SJCRH30 (cell line): Measurements from ENCODE around the gene NUDCD2. TPM values are rescaled to one million over a fixed set of nuclear protein-coding genes. Genes with fewer than 3 reads are reported as not detected.
A peak's percentile ranks its signal among the peaks of the same experiment; 100 is the strongest.
"Not testable (repeated sequence)": the region's sequence is repeated elsewhere in the genome, so short reads cannot be mapped to it uniquely, and the experiment has no call there.

Experiments
- DNase-seq, 2 experiments: peaks; one replicate each; pipeline ENCODE4 v3.0.0-alpha.2; 2015 to 2020
- H3K27ac ChIP-seq: fragments of 250-450 bp; sonication (Bioruptor Pico); 2 replicates; pipeline ENCODE4 v1.5.1; 2020; ENCODE audit warnings: mild to moderate bottlenecking, moderate library complexity
- H3K27me3 ChIP-seq: fragments of 250-450 bp; sonication (Bioruptor Pico); 2 replicates; pipeline ENCODE4 v1.5.1; 2020; ENCODE audit warnings: mild to moderate bottlenecking, moderate library complexity
- H3K36me3 ChIP-seq: fragments of 250-450 bp; sonication (Bioruptor Pico); 2 replicates; pipeline ENCODE4 v1.5.1; 2020; ENCODE audit warnings: mild to moderate bottlenecking, moderate library complexity
- H3K4me1 ChIP-seq: fragments of 250-450 bp; sonication (Bioruptor Pico); 2 replicates; pipeline ENCODE4 v1.5.1; 2020; ENCODE audit warnings: mild to moderate bottlenecking, moderate library complexity
- H3K4me3 ChIP-seq: fragments of 250-450 bp; sonication (Bioruptor Pico); 2 replicates; pipeline ENCODE4 v1.5.1; 2020; ENCODE audit warnings: mild to moderate bottlenecking, moderate library complexity
- H3K9me3 ChIP-seq: fragments of 250-450 bp; sonication (Bioruptor Pico); replicated peaks from 2 replicates; pipeline ENCODE4 v1.5.1; 2020; ENCODE audit warnings: mild to moderate bottlenecking, moderate library complexity
- total RNA-seq: library from RNA; depleted of rRNA; stranded (reverse); fragments of >200 nt; shearing (Covaris generic); gene quantifications from 2 replicates; pipeline ENCODE4 v1.2.3, GENCODE V29; 2014

The NUDCD2 gene
- total RNA-seq, 1 experiment from 2014 or later = 20.1 TPM

GRCh38 chr5:163489745-163490075 is 29.8 kb upstream of the NUDCD2 start:
- H3K4me1 ChIP-seq = no peaks in the 10 kb centered on the region
- H3K36me3 ChIP-seq = peaks cover 28% of the 10 kb centered on the region
- no peaks in the 10 kb centered on the region for H3K27me3 ChIP-seq
- no peak overlapping the region for H3K27ac ChIP-seq
- DNase-seq = no peak
- H3K4me3 ChIP-seq = no peak overlapping the region
- no peaks in the 10 kb centered on the region for H3K9me3 ChIP-seq

DNA sequence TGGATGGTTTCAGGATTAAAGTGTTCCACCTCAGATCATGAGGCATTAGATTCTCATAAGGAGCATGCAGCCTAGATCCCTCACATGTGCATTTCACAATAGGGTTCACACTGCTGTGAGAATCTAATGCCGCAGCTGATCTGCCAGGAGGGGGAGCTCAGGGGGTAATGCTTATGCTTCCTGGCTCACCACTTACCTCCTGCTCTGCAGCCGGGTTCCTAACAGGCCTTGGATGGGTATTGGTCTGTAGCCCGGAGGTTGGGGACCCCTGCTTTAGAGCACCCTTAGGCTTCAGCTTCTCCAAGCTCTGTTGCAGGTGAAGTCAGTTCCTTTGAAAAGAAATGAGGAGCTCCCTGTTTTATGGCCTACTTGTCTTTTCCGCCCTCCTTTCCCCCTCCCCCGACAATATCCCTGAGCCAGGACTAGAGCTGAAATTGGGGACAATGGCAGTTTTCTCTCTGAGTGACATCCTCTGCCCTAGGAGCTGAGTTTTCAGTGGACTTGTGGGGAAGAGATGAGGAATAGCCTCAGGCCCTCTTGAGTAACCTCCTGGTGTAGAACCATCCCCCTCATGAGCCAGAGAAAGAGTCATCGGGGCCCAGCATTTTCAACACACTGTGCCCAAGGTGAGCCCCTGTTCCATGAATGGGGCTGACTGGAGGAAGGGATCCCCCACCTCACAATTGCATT is 29.3 kb upstream of the NUDCD2 start:
- Histone ChIP-seq H3K36me3 (peaks cover 31% of the 10 kb centered on the region), H3K9me3 (no peaks in the 10 kb centered on the region), H3K27me3 (no peaks in the 10 kb centered on the region), H3K4me1 (no peaks in the 10 kb centered on the region), H3K4me3 (no peak overlapping the region), H3K27ac (no peak overlapping the region)
- peak in 1 of 2 experiments; percentile 13 for DNase-seq

GRCh38 chr5:163478982-163479271 is 19.0 kb upstream of the NUDCD2 start:
- Histone ChIP-seq H3K4me1 (no peaks in the 10 kb centered on the region), H3K36me3 (peaks cover 64% of the 10 kb centered on the region), H3K27ac (no peak overlapping the region), H3K27me3 (no peaks in the 10 kb centered on the region), H3K9me3 (no peaks in the 10 kb centered on the region), H3K4me3 (no peak overlapping the region)
- no peak for DNase-seq

- no peak for DNase-seq
- H3K4me1 ChIP-seq = no peaks in the 10 kb centered on the region
- no peaks in the 10 kb centered on the region for H3K27me3 ChIP-seq
- H3K27ac ChIP-seq = no peak overlapping the region
- no peaks in the 10 kb centered on the region for H3K9me3 ChIP-seq
- peaks cover 64% of the 10 kb centered on the region for H3K36me3 ChIP-seq
- no peak overlapping the region for H3K4me3 ChIP-seq
These were observed 18.5 kb upstream of the NUDCD2 start for GRCh38 chr5:163478126-163478981.

- H3K36me3 ChIP-seq = peaks cover 73% of the 10 kb centered on the region
These were observed 15.5 kb upstream of the NUDCD2 start for GRCh38 chr5:163475411-163475810.

GRCh38 chr5:163473635-163474243 is 13.8 kb upstream of the NUDCD2 start:
- Histone ChIP-seq H3K27me3 (no peaks in the 10 kb centered on the region), H3K9me3 (no peaks in the 10 kb centered on the region), H3K27ac (no peak overlapping the region), H3K4me1 (no peaks in the 10 kb centered on the region), H3K36me3 (peaks cover 73% of the 10 kb centered on the region), H3K4me3 (no peak overlapping the region)
- DNase-seq = no peak

More at GRCh38 chr5:163475411-163475810, 15.5 kb upstream of the NUDCD2 start:
- no peak overlapping the region for H3K4me3 ChIP-seq
- H3K27ac ChIP-seq = no peak overlapping the region
- no peaks in the 10 kb centered on the region for H3K27me3 ChIP-seq
- H3K9me3 ChIP-seq = no peaks in the 10 kb centered on the region
- no peak for DNase-seq
- no peaks in the 10 kb centered on the region for H3K4me1 ChIP-seq

DNA sequence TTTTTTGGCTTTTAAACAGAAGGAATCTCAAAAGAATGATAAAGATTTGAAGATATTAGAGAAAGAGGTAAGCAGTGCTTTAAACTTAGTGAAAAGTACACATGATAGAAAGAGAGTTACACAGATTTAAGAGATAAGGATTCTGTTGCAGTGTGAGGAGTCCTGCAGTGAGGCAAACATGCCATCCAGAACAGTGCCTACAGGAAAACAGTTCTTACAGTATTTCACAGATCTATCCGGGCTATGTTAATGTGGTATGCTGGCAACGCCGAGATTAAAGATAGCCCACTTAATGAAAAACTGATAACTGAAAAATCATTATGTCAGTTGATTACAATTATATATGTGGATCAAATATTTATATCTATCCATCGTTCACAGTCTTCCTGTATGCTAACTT is 7.8 kb upstream of the NUDCD2 start:
- no peaks in the 10 kb centered on the region for H3K4me1 ChIP-seq
- H3K27ac ChIP-seq = no peak overlapping the region
- peaks cover 51% of the 10 kb centered on the region for H3K36me3 ChIP-seq
- H3K27me3 ChIP-seq = no peaks in the 10 kb centered on the region
- DNase-seq = no peak
- no peak overlapping the region for H3K4me3 ChIP-seq
- H3K9me3 ChIP-seq = no peaks in the 10 kb centered on the region

GRCh38 chr5:163463063-163463435 is 3.1 kb upstream of the NUDCD2 start:
- Histone ChIP-seq H3K9me3 (no peaks in the 10 kb centered on the region), H3K27ac (no peak overlapping the region), H3K27me3 (no peaks in the 10 kb centered on the region), H3K4me3 (no peak overlapping the region), H3K36me3 (peaks cover 14% of the 10 kb centered on the region), H3K4me1 (no peaks in the 10 kb centered on the region)
- DNase-seq = no peak

DNA sequence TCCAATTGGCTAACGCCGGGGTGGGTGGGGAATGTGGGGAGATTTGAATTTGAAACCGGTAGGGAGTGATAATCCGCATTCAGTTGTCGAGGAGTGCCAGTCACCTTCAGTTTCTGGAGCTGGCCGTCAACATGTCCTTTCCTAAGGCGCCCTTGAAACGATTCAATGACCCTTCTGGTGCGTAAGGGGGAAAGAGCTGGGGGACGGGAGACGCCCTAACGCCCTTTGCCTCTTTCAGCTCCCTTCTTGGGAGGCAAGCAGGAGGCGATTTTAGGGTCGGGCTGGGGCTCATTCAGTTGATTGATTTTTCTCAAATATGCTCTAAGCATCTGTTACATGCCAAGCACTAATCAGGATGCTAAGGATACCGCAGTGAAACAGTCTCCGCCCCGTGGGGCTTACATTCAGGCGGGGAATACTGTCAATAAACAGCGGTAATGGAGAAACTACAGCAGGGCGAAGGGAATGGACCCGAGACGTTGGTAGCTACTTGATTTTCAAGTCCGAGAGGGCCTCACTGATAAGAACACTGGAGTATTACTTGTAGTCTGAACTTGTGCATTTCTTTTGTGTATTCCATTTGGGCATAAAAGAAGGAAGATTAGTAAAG is 765 bp upstream of the NUDCD2 start, which contains the start of gene HMMR:
HMMR (plus strand) TSS at position 71 of the 610 bp plus-strand sequence; CDS start at position 132, 61 bp downstream.
- peak; percentile 51 to 69 for DNase-seq
- H3K4me3 ChIP-seq = peak within 1 kb of the TSS; percentile 80
- H3K27ac ChIP-seq = peak within 1 kb of the TSS; percentile 99
- H3K9me3 ChIP-seq = no peaks in the 10 kb centered on the region
- H3K36me3 ChIP-seq = no peaks in the 10 kb centered on the region; the same call in 1 of the 2 replicates
- no peaks in the 10 kb centered on the region for H3K4me1 ChIP-seq
- no peaks in the 10 kb centered on the region for H3K27me3 ChIP-seq

GRCh38 chr5:163459462-163459818 is 462 bp downstream of the NUDCD2 start:
- Histone ChIP-seq H3K27me3 (no peaks in the 10 kb centered on the region), H3K36me3 (peaks cover 6% of the 10 kb centered on the region), H3K4me1 (no peaks in the 10 kb centered on the region), H3K27ac (peak overlapping the region; percentile 99), H3K4me3 (peak overlapping the region; percentile 80), H3K9me3 (no peaks in the 10 kb centered on the region)
- no peak for DNase-seq

DNA sequence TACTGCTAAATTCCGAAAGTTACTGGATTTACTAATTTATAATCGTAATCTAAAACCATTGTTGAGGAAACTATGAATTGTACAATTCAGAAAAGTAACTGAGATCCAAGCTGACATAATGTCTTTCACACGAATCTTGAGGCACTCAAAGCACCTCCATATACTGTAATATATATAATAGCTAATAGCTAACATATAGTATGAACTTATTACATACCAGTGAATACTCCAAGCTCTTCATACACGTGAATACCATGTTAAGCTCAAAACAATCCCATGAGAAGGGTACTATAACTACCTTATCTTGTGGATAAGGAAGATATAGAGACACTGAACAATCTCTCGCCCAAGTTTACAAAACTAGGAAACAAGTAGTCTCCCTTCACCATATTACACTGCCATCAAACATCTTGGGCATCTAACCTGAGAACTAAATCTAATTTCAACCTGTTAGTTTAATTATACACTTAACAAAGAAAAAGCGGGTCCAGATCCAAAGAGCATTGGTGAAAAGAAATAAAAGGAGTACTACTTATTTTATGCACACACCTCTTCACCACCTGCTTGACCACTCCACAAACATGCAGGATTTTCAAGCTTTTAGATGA is 1.0 kb downstream of the NUDCD2 start:
- Histone ChIP-seq H3K27me3 (no peaks in the 10 kb centered on the region), H3K36me3 (peaks cover 8% of the 10 kb centered on the region), H3K4me3 (peak overlapping the region; percentile 80), H3K4me1 (no peaks in the 10 kb centered on the region), H3K27ac (peak overlapping the region; percentile 99; the same call in 1 of the 2 replicates), H3K9me3 (no peaks in the 10 kb centered on the region)
- DNase-seq = peak in 1 of 2 experiments; percentile 7

DNA sequence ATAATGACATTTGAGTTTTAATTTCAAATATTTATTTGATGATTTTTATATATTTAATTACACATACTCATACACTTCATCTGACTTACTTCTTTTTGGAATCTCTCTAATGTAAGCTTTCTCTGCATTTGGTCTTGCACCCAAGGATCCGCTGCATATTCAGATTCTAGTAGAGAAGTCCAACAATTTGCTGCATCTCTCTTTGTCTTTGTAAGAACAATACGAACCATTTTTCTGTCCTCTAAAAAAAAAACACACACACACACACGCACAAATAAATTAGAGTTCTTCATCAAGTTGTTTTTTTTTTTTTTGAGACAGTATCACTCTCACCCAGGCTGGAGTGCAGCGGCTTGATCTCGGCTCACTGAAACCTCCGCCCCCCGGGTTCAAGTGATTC is 3.1 kb downstream of the NUDCD2 start:
- Histone ChIP-seq H3K4me1 (no peaks in the 10 kb centered on the region), H3K4me3 (no peak overlapping the region), H3K9me3 (no peaks in the 10 kb centered on the region), H3K27me3 (no peaks in the 10 kb centered on the region), H3K27ac (no peak overlapping the region), H3K36me3 (peaks cover 13% of the 10 kb centered on the region)
- DNase-seq = no peak

DNA sequence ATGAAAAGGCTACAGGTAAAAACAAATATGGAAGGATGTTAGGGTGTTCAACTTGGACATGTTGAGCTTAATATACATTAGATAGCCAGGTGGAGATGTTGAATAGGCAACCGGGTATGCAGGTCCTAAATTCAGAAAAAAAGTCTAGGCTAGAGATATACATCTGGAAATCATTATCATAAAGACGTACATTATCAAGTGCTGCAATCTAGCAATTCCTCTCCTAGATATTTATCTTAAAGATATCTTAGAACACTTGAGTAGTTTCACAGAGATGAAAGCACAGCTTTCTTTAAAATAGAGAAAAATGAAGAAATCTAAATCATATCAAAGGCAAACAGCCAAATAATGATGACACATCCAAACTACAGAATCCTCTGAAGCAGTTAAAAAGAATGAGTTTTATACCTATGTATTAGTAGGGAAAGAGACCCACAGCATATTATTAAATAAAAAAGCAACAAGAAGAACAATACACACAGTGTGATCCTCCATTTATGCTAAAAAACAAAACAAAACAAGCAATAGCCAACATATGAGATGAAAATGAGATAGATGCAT is 3.8 kb downstream of the NUDCD2 start:
- no peak for DNase-seq
- H3K4me3 ChIP-seq = no peak overlapping the region
- no peaks in the 10 kb centered on the region for H3K9me3 ChIP-seq
- no peaks in the 10 kb centered on the region for H3K27me3 ChIP-seq
- H3K27ac ChIP-seq = no peak overlapping the region
- no peaks in the 10 kb centered on the region for H3K4me1 ChIP-seq
- H3K36me3 ChIP-seq = peaks cover 15% of the 10 kb centered on the region

GRCh38 chr5:163455406-163455805 is 4.5 kb downstream of the NUDCD2 start:
- not testable (repeated sequence) for H3K27ac ChIP-seq, H3K4me3 ChIP-seq, H3K4me1 ChIP-seq, H3K9me3 ChIP-seq, H3K27me3 ChIP-seq, DNase-seq
- H3K36me3 ChIP-seq = peaks cover 19% of the 10 kb centered on the region
